Dermis blood vessel endothelial cell (primary cell): ENCODE results near the gene STAT5A. TPM values are rescaled to one million over a fixed set of nuclear protein-coding genes. Genes with fewer than 3 reads are reported as not detected.
"Not testable (repeated sequence)": the region's sequence is repeated elsewhere in the genome, so short reads cannot be mapped to it uniquely, and the experiment has no call there.

Source experiments
- DNase-seq: peaks from one replicate; pipeline ENCODE4 v3.0.0; 2010
- total RNA-seq: library from RNA; depleted of rRNA; stranded (reverse); fragments of >200 nt; gene quantifications from 2 replicates; pipeline ENCODE4 v1.2.3, GENCODE V29; 2014

The STAT5A gene
- 51.4 and 60.2 TPM in 2 replicates for total RNA-seq

DNA sequence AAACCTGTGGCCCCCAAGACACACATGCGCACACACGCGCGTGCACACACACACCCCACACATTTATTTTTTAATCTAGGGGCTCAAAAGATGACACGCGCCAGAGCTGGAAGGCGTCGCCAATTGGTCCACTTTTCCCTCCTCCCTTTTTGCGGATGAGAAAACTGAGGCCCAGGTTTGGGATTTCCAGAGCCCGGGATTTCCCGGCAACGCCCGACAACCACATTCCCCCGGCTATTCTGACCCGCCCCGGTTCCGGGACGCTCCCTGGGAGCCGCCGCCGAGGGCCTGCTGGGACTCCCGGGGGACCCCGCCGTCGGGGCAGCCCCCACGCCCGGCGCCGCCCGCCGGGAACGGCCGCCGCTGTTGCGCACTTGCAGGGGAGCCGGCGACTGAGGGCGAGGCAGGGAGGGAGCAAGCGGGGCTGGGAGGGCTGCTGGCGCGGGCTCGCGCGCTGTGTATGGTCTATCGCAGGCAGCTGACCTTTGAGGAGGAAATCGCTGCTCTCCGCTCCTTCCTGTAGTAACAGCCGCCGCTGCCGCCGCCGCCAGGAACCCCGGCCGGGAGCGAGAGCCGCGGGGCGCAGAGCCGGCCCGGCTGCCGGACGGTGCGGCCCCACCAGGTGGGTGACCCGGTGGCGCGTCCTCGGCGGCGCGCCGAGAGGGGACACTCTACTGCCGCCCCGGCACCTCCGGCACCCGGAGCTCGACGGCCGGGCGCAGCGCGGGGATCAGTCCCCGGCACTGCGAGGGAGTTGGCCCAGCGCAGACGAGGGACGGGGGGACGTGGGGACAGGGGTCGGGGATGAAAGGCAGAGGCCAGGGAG lies at the start of gene STAT5A:
Gene STAT5A (plus strand): TSS at position 522 of the 826 bp plus-strand sequence. CDS start 914 bp downstream, outside the sequence.
- peak; percentile 91 for DNase-seq

- not testable (repeated sequence) for DNase-seq
Observed at GRCh38 chr17:42239576-42239975, 48.7 kb upstream of the STAT5A start.

GRCh38 chr17:42240201-42240600 lies 48.1 kb upstream of the STAT5A start:
- peak; percentile 36 for DNase-seq

GRCh38 chr17:42240863-42241262 lies 47.4 kb upstream of the STAT5A start:
- DNase-seq, result not testable (repeated sequence)

GRCh38 chr17:42241871-42242270 lies 46.4 kb upstream of the STAT5A start:
- no peak for DNase-seq

DNA sequence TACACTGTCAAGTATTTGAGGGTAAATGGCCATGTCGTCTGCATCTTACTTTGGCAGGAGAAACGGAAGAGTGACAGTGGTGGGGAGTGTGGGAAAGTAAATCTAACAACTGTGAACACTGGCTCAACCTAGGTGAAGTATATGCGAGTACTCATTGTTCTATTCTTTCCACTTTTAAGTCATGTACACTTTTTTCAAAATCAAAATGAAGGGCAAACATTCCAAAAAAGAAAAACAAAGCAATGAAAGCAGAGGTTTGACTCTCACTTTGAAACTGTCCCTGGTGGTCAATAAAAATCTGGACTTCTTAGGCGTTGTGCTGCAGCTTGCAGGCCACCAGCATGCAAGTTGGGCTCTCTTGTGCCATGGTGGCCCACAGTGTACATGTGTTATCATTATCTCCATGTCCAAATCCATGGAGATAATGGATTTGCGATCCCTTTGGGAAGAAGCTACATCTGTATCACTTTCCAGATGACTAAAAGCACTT lies 44.8 kb upstream of the STAT5A start:
- DNase-seq, result peak; percentile 34

GRCh38 chr17:42244116-42244515 lies 44.2 kb upstream of the STAT5A start:
- DNase-seq, result not testable (repeated sequence)

DNA sequence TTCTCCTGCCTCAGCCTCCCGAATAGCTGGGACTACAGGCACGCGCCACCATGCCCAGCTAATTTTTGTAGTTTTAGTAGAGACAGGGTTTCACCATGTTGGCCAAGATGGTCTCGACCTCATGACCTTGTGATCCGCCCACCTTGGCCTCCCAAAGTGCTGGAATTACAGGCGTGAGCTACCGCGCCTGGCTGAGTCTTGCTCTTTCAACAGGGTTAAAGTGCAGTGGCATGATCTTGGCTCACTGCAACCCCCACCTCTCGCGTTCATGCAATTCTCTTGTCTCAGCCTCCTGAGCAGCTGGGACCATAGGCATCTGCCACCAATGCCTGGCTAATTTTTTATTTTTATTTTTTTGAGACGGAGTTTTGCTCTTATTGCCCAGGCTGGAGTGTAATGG lies 43.1 kb upstream of the STAT5A start:
- not testable (repeated sequence) for DNase-seq

DNA sequence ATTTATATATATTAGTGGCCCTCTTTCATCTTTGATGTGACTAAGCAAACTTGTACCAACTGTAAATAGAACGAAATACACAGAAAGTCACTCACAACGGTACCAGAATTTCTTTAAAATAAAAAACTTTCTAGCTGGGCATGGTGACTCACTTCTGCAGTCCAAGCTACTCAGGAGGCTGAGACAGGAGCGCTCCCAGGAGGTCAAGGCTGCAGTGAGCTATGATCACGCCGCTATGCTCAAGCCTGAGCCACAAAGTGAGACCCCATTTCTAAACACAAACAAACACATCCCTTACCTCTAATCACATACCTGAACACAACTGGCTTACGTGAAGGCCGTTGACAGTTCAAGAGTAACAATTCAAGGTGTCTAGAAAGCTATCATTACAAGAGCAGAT lies 41.8 kb upstream of the STAT5A start:
- peak; percentile 63 for DNase-seq

- no peak for DNase-seq
Observed at GRCh38 chr17:42247734-42248133, 40.6 kb upstream of the STAT5A start.

DNA sequence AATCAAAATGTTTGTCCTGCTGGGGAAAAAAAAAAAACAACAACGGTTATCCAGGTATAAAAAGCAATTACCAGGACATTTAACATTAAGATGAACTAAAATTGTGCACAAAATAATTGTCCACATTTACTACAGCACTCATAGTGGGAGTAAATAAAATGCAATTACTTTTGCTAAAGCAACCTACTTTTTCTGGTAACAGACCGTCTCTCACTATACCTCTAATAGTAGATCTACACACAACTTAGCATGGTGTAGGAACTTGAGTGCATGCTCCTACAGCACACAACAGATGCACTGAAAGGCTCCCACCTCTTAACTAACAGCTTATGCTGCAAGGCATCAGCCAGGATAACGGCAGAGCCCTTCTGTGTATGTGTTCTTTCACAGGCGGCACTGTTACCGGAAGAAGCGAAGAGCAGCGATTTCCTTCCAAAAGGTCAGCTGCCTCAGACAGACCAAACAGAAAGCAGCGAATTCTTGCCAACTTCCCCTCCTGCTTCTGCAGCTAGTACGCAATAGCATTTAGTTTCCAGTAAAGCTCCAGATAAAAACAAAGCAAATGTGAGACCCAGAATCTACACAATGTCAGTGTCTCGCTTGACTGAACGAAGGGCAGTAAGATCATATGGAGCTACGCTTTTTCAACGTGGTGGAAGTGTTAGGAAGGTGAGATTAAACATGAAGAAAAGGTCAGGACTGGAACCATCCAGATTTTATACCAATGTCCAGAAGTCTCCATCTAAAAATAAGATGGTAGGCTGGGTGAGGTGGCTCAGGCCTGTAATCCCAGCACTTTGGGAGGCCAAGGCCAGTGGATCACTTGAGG lies 39.7 kb upstream of the STAT5A start:
- DNase-seq, result peak; percentile 95

- no peak for DNase-seq
Observed at GRCh38 chr17:42249681-42250446, 38.4 kb upstream of the STAT5A start.

DNA sequence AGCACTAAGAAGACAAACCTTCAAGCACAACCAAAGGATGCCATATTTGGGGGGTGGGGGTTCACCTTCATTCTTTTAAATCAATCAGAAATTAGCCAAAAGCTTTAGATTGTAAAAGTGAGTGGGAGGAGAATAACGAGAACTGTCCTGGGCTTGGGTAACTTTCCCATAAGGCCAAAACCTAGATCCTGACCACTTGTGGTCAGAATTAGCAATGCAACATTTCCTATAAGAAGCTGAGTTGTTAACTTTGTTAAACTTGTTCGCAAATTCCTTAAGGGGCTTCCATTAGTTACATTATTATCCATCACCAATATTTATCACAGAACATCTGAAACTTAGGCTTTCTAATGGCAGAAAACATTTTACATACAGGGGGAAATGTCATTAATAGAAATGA lies 37.2 kb upstream of the STAT5A start:
- DNase-seq, result peak; percentile 53

GRCh38 chr17:42252597-42253550 lies 35.4 kb upstream of the STAT5A start:
- peak; percentile 78 for DNase-seq

DNA sequence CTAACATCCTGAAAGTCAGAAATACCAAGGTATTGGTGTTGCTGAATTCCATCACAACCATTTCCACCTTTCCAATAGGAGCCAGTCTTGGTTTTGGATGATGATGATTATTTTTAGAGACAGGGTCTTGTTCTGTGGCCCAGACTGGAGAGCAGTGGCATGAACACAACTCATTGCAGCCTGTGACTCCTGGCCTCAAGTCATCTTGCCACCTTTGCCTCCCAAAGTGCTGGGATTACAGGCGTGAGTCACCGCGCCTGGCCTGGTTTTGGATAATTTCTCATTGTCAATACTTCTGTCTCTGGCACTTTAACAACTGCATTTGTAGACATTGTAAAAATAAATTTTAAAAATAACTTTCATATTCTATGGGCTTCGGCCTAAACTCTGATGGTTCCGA lies 34.7 kb upstream of the STAT5A start:
- no peak for DNase-seq

GRCh38 chr17:42255445-42255844 lies 32.9 kb upstream of the STAT5A start:
- DNase-seq, result no peak

- DNase-seq, result no peak
Observed at GRCh38 chr17:42260318-42260717, 28.0 kb upstream of the STAT5A start.

DNA sequence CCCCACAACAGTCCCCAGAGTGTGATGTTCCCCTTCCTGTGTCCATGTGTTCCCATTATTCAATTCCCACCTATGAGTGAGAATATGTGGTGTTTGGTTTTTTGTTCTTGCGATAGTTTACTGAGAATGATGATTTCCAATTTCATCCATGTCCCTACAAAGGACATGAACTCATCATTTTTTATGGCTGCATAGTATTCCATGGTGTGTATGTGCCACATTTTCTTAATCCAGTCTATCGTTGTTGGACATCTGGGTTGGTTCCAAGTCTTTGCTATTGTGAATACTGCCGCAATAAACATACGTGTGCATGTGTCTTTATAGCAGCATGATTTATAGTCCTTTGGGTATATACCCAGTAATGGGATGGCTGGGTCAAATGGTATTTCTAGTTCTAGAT lies 23.9 kb upstream of the STAT5A start:
- not testable (repeated sequence) for DNase-seq

DNA sequence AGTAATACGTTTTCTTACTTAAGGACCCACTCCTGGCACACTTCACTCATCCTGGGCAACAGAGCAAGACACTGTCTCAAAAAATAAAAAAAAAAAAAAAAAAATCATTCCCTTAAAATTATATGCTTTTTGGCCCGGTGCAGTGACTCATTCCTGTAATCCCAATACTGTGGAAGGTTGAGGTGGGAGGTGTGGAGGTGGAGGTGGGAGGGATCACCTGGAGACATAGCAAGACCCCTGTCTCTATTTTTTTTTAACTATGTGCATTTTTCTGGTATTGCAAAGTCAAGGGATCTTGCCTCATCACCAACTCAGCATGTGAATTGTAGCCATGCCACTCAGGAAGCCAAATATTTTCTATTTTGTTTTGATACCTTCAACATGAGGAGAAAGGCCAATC lies 21.8 kb upstream of the STAT5A start:
- DNase-seq, result no peak

DNA sequence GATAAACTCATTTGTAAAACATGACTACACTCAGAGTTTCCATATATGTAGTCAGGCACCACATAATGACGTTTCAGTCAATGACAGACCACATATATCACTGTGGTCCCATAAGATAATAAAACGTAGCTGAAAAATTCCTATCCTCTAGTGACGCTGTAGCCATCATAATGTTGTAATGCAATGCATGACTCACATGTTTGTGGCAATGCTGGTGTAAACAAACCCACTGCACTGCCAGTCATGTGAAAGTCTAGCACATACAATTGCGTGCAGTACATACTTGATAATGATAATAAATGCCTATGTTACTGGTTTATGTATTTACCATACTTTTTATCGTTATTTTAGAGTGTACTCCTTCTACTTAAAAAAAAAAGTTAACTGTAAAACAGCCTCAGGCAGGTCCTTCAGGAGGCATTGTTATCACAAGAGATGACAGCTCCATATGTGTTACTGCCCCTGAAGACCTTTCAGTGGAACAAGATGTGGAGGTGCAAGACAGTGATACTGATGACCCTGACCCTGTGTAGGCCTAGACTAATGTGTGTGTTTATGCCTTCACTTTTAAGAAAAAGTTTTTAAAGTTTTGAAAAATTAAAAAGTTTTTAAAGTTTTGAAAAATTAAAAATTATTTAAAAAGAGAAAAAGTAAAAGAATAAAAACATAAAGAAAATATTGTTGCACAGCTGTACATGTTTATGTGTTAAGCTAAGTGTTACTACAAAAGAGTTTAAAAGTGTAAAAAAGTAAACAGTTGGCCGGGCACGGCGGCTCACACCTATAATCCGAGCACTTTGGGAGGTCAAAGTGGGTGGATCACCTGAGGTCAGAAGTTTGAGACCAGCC lies 21.2 kb upstream of the STAT5A start:
- peak; percentile 43 for DNase-seq

GRCh38 chr17:42268236-42268635 lies 20.1 kb upstream of the STAT5A start:
- DNase-seq, result no peak
